OCI-LY1 (cell line): ENCODE data around the gene NCAPD3.

Source experiments
- H2AFZ ChIP-seq: fragments of 200-600 bp; sonication (generic), shearing (Covaris generic); 2 replicates; pipeline ENCODE4 v1.6.0; 2014; ENCODE audit warnings: antibody characterized with exemption, mild to moderate bottlenecking, low read length
- H3F3A ChIP-seq: fragments of 200-600 bp; sonication (generic), shearing (Covaris generic); 2 replicates; pipeline ENCODE4 v1.6.0; 2014; ENCODE audit warnings: mild to moderate bottlenecking, antibody characterized with exemption, low read length, moderate library complexity; ENCODE audit not compliant: insufficient read depth
- H3K27ac ChIP-seq: fragments of 200-600 bp; sonication (generic); 2 replicates; pipeline ENCODE4 v1.5.1; 2014; ENCODE audit warnings: low read length, mixed run types, mild to moderate bottlenecking, low read depth; ENCODE audit not compliant: poor library complexity, severe bottlenecking
- H3K27me3 ChIP-seq: fragments of 200-600 bp; sonication (generic); 2 replicates; pipeline ENCODE4 v1.6.0; 2014; ENCODE audit warnings: antibody characterized with exemption, mild to moderate bottlenecking, low read length, moderate library complexity; ENCODE audit not compliant: insufficient read depth
- H3K36me3 ChIP-seq: fragments of 200-600 bp; sonication (generic); 2 replicates; pipeline ENCODE4 v1.6.1; 2014; ENCODE audit warnings: mild to moderate bottlenecking, antibody characterized with exemption, low read length, moderate library complexity, mixed read lengths; ENCODE audit not compliant: insufficient read depth
- H3K4me1 ChIP-seq: fragments of 200-600 bp; sonication (generic); 2 replicates; pipeline ENCODE4 v1.5.1; 2014; ENCODE audit warnings: mild to moderate bottlenecking, low read length, moderate library complexity; ENCODE audit not compliant: insufficient read depth, severe bottlenecking
- H3K4me2 ChIP-seq: fragments of 200-600 bp; sonication (generic), shearing (Covaris generic); 2 replicates; pipeline ENCODE4 v1.6.1; 2014; ENCODE audit warnings: low read length
- H3K4me3 ChIP-seq: fragments of 200-600 bp; sonication (generic); 2 replicates; pipeline ENCODE4 v1.5.1; 2014; ENCODE audit warnings: low read length, low read depth, mild to moderate bottlenecking, mixed read lengths; ENCODE audit not compliant: poor library complexity, severe bottlenecking
- H3K79me2 ChIP-seq: fragments of 200-600 bp; shearing (Covaris generic); 2 replicates; pipeline ENCODE4 v1.6.1; 2016; ENCODE audit warnings: mixed run types, low read length, mixed read lengths; ENCODE audit not compliant: insufficient read depth
- H3K9ac ChIP-seq: fragments of 200-600 bp; sonication (generic), shearing (Covaris generic); 2 replicates; pipeline ENCODE4 v1.6.1; 2014; ENCODE audit warnings: mild to moderate bottlenecking, low read length, mixed read lengths
- H3K9me2 ChIP-seq: fragments of 200-600 bp; sonication (generic), shearing (Covaris generic); 2 replicates; pipeline ENCODE4 v1.6.1; 2014; ENCODE audit warnings: low read depth, mild to moderate bottlenecking, low read length, mixed read lengths
- H3K9me3 ChIP-seq: fragments of 200-600 bp; shearing (Covaris generic); 2 replicates; pipeline ENCODE4 v1.6.1; 2014; ENCODE audit warnings: low read length, mixed read lengths
- H4K20me1 ChIP-seq: fragments of 200-600 bp; sonication (generic), shearing (Covaris generic); 2 replicates; pipeline ENCODE4 v1.6.0; 2016; ENCODE audit warnings: mild to moderate bottlenecking, low read length; ENCODE audit not compliant: insufficient read depth
- CTCF ChIP-seq: fragments of 200-600 bp; sonication (generic), shearing (Covaris generic); IDR thresholded peaks from 2 replicates; pipeline ENCODE4 v1.5.1; 2017; ENCODE audit warnings: mild to moderate bottlenecking, antibody characterized with exemption, low read length, moderate library complexity, mixed read lengths
- EZH2 ChIP-seq: fragments of 200-600 bp; sonication (generic), shearing (Covaris generic); IDR thresholded peaks from 2 replicates; pipeline ENCODE4 v1.8.0; 2017; ENCODE audit warnings: borderline replicate concordance, mixed run types, mild to moderate bottlenecking, antibody characterized with exemption, low read length, moderate library complexity, mixed read lengths

The NCAPD3 gene

DNA sequence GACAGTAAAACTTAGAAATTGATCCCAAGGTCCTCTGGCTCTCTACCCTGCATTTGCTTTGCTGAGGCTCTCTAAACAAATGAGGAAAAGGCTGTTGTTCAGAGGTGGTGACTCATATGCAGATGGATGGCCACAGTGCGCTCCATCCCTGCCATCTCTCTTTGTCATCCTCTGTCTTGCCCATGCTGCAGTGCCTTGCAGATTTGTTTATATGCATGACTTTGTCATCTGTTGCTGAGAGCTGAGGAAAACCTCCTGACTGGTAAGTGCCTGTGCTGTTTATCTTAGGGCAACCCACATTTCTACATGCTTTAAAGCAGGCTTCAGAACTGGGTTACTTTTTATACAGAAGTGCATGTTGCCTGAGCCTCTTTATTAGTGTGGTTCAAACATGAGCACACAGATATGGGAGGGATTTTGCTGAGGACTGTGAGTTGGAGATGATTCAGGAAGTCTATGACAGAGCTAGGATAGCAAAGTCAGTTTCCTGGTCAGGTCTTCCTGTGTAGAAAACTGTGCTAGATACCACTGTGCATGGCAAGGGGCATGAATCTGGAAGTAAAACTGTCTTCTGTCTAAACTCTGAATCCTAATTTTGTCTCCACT, 97.4 kb downstream of the NCAPD3 start:
- H3K4me2 ChIP-seq = no peak overlapping the region
- no peaks in the 10 kb centered on the region for H3K27me3 ChIP-seq
- no peaks in the 10 kb centered on the region for H3K9me2 ChIP-seq
- H3K4me3 ChIP-seq = no peak overlapping the region
- H3K4me1 ChIP-seq = no peaks in the 10 kb centered on the region
- no peaks in the 10 kb centered on the region for H3K36me3 ChIP-seq
- H3F3A ChIP-seq = no peaks in the 10 kb centered on the region
- no peaks in the 10 kb centered on the region for H3K9me3 ChIP-seq
- TF ChIP-seq EZH2 (no peak), CTCF (no peak)
- no peaks in the 10 kb centered on the region for H3K79me2 ChIP-seq
- no peak overlapping the region for H2AFZ ChIP-seq
- no peaks in the 10 kb centered on the region for H4K20me1 ChIP-seq
- H3K27ac ChIP-seq = no peak overlapping the region
- H3K9ac ChIP-seq = no peak overlapping the region

DNA sequence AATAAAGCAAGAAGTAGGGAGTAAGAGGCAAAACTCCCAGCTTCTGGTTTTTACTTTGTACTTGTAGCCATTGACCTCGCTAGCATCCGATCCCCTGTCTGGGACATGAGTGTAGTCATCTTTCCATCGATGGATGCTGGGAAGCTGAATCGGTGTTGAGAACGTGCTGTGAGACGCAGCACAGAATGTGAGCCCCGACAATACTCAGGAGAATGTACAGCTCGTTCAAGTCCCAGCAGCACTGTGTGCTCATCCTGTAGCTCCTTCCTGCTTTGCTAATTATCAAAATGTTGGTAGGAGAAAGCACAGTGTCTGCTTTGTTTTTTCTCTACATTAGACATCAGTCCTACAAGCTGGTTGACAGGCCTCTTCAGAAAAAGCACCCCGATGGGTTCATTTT, 98.3 kb downstream of the NCAPD3 start:
- no peaks in the 10 kb centered on the region for H3K36me3 ChIP-seq
- no peaks in the 10 kb centered on the region for H3K4me1 ChIP-seq
- H3K9me2 ChIP-seq = no peaks in the 10 kb centered on the region
- no peak overlapping the region for H3K4me3 ChIP-seq
- H3K27ac ChIP-seq = no peak overlapping the region
- no peaks in the 10 kb centered on the region for H3F3A ChIP-seq
- H4K20me1 ChIP-seq = no peaks in the 10 kb centered on the region
- H2AFZ ChIP-seq = no peak overlapping the region
- H3K9me3 ChIP-seq = no peaks in the 10 kb centered on the region
- H3K79me2 ChIP-seq = no peaks in the 10 kb centered on the region
- no peak for TF ChIP-seq CTCF
- H3K9ac ChIP-seq = no peak overlapping the region
- no peaks in the 10 kb centered on the region for H3K27me3 ChIP-seq
- no peak overlapping the region for H3K4me2 ChIP-seq

- no peaks in the 10 kb centered on the region for H3F3A ChIP-seq
- no peaks in the 10 kb centered on the region for H4K20me1 ChIP-seq
- H3K9me2 ChIP-seq = no peaks in the 10 kb centered on the region
- no peaks in the 10 kb centered on the region for H3K36me3 ChIP-seq
- H3K79me2 ChIP-seq = no peaks in the 10 kb centered on the region
- no peak overlapping the region for H3K4me3 ChIP-seq
- H3K9ac ChIP-seq = no peak overlapping the region
- H3K27ac ChIP-seq = no peak overlapping the region
- no peaks in the 10 kb centered on the region for H3K4me1 ChIP-seq
- H3K9me3 ChIP-seq = no peaks in the 10 kb centered on the region
- no peak overlapping the region for H3K4me2 ChIP-seq
- no peak for TF ChIP-seq CTCF
- no peaks in the 10 kb centered on the region for H3K27me3 ChIP-seq
- H2AFZ ChIP-seq = no peak overlapping the region
Observed at GRCh38 chr11:134124660-134125451, 98.9 kb downstream of the NCAPD3 start.
